HepG2 (cell line): Measurements from ENCODE around the gene MFRP. TPM values are rescaled to one million over a fixed set of nuclear protein-coding genes. Genes with fewer than 3 reads are reported as not detected.
A peak's percentile ranks its signal among the peaks of the same experiment; 100 is the strongest.

Source experiments
- CREB1 ChIP-seq, 2 experiments: fragments of 450-650 bp in 1 of 2; IDR thresholded peaks; 2 replicates each; pipeline ENCODE4 v1.6.1; 2016 to 2017; ENCODE audit warnings: control low read depth in 1 of 2, mild to moderate bottlenecking in 1 of 2, missing compliant biosample characterization in 1 of 2, missing genetic modification characterization in 1 of 2
- ETV5 ChIP-seq: IDR thresholded peaks from 2 replicates; pipeline ENCODE4 v1.6.1; 2018; ENCODE audit warnings: missing biosample characterization, missing genetic modification reagents, inconsistent platforms, borderline replicate concordance
- HNRNPLL ChIP-seq: fragments of 200-400 bp; formaldehyde crosslinking; IDR thresholded peaks from 2 replicates; pipeline ENCODE4 v1.6.1; 2017; ENCODE audit warnings: mild to moderate bottlenecking, low read depth, low read length; ENCODE audit not compliant: poor library complexity, severe bottlenecking
- JUND ChIP-seq: sonication (generic); formaldehyde crosslinking; IDR thresholded peaks from 2 replicates; pipeline ENCODE4 v1.8.0; 2022; ENCODE audit warnings: mild to moderate bottlenecking, missing genetic modification reagents
- MBNL3 ChIP-seq: fragments of 250-450 bp; sonication (Bioruptor Pico); conservative IDR thresholded peaks from 2 replicates; pipeline ENCODE4 v1.8.0; 2022; ENCODE audit warnings: mild to moderate bottlenecking, inconsistent platforms
- MEIS2 ChIP-seq: sonication (generic); formaldehyde crosslinking; IDR thresholded peaks from 2 replicates; pipeline ENCODE4 v1.9.0; 2021; ENCODE audit warnings: mild to moderate bottlenecking, missing genetic modification reagents
- NFYC ChIP-seq: IDR thresholded peaks from 2 replicates; pipeline ENCODE4 v1.6.1; 2016; ENCODE audit warnings: missing genetic modification reagents, missing compliant biosample characterization
- SAP130 ChIP-seq: IDR thresholded peaks from 2 replicates; pipeline ENCODE4 v1.6.1; 2016; ENCODE audit warnings: low read depth
- SETDB1 ChIP-seq: sonication (generic); formaldehyde crosslinking; IDR thresholded peaks from 2 replicates; pipeline ENCODE4 v1.5.1; 2020; ENCODE audit warnings: missing genetic modification reagents, mild to moderate bottlenecking, borderline replicate concordance
- TOPORS ChIP-seq: sonication (generic); formaldehyde crosslinking; IDR thresholded peaks from 2 replicates; pipeline ENCODE4 v1.8.0; 2023; ENCODE audit warnings: mild to moderate bottlenecking, missing genetic modification reagents
- YEATS4 ChIP-seq: sonication (generic); formaldehyde crosslinking; IDR thresholded peaks from 2 replicates; pipeline ENCODE4 v1.4.0; 2020; ENCODE audit warnings: missing genetic modification reagents, borderline replicate concordance
- ZNF160 ChIP-seq: sonication (generic); formaldehyde crosslinking; IDR thresholded peaks from 2 replicates; pipeline ENCODE4 v1.8.0; 2022; ENCODE audit warnings: mild to moderate bottlenecking, inconsistent platforms, missing genetic modification reagents
- ZNF354B ChIP-seq: sonication (generic); formaldehyde crosslinking; IDR thresholded peaks from 2 replicates; pipeline ENCODE4 v1.8.0; 2022; ENCODE audit warnings: mild to moderate bottlenecking, missing genetic modification reagents
- ZNF670 ChIP-seq: sonication (generic); formaldehyde crosslinking; IDR thresholded peaks from 2 replicates; pipeline ENCODE4 v1.8.0; 2022; ENCODE audit warnings: mild to moderate bottlenecking, missing genetic modification reagents, borderline replicate concordance
- polyA plus RNA-seq, 8 experiments: library from polyadenylated mRNA; depleted of rRNA in 3 of 8; stranded (reverse) in 7 of 8; unstranded in 1 of 8; fragments of >200 nt; fragmentation: Illumina TruSeq in 4 of 8; extraction: Trizol in 4 of 8; gene quantifications; 2 replicates each; pipeline versions ENCODE4 v1.2.1 to v1.2.3, GENCODE V29; 2011 to 2016; ENCODE audit warnings: low read depth in 4 of 8, missing spikeins in 1 of 8, mixed read lengths in 1 of 8; ENCODE audit not compliant: insufficient read depth in 1 of 8
- total RNA-seq, 5 experiments: library from RNA; depleted of rRNA; stranded (reverse); fragments of >200 nt; fragmentation: Illumina TruSeq; extraction: Trizol; gene quantifications; 2 replicates each; pipeline ENCODE4 v1.2.3, GENCODE V29; 2016; ENCODE audit warnings: low read depth in 1 of 5
- TF ChIP-seq, protein P1 (sequence below): sonication (generic); formaldehyde crosslinking; IDR thresholded peaks from 2 replicates; pipeline ENCODE4 v1.4.0; 2020; ENCODE audit warnings: missing genetic modification reagents, borderline replicate concordance
- TF ChIP-seq, protein P2 (sequence below): sonication (generic); formaldehyde crosslinking; IDR thresholded peaks from 2 replicates; pipeline ENCODE4 v1.5.1; 2020; ENCODE audit warnings: mild to moderate bottlenecking, missing genetic modification reagents
- TF ChIP-seq, protein P3 (sequence below): sonication (generic); formaldehyde crosslinking; IDR thresholded peaks from 2 replicates; pipeline ENCODE4 v1.5.0; 2020; ENCODE audit warnings: mild to moderate bottlenecking, missing genetic modification reagents, borderline replicate concordance

MFRP gene
- total and polyA plus RNA-seq, 2 of the 13 experiments (the other 11 are each of a cell fraction or from before 2014, with no cell fraction given) = not detected

DNA sequence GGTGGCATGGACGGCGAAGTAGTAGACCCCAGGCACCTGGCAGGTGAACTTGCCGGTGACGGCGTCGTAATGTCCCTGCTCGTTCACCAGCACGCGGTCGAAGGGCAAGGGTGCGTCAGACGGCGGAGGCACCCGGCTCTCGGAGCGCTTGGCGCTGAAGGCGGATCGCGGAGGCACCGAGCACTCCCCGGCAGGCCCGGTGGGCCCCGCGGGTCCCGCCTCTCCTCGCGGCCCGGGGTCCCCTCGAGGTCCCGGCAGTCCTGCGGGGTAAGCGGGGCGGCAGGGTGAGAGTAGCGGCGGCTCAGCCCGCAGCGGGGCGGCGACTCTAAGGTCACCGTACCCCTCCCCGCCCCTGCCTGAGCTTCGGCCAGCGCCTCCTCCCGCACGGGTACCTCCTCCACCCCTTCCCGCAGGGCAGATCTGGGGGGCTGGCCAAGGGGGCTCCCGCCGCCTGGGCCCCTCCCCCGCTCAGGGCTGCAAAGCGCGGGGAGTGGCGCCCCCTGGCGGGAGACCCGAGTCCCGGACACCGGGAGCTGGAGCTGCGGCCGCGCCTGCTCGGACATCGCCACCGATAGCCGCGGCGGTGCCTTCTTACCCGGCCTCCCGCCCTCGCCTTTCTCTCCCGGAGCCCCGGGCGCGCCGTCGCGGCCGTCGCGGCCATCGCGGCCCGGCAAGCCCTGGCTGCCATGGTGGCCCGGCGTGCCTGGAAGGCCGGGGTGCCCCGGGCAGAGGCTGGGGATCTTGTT, 6.7 kb downstream of the MFRP start (continued):
- TF ChIP-seq, protein P1, sequence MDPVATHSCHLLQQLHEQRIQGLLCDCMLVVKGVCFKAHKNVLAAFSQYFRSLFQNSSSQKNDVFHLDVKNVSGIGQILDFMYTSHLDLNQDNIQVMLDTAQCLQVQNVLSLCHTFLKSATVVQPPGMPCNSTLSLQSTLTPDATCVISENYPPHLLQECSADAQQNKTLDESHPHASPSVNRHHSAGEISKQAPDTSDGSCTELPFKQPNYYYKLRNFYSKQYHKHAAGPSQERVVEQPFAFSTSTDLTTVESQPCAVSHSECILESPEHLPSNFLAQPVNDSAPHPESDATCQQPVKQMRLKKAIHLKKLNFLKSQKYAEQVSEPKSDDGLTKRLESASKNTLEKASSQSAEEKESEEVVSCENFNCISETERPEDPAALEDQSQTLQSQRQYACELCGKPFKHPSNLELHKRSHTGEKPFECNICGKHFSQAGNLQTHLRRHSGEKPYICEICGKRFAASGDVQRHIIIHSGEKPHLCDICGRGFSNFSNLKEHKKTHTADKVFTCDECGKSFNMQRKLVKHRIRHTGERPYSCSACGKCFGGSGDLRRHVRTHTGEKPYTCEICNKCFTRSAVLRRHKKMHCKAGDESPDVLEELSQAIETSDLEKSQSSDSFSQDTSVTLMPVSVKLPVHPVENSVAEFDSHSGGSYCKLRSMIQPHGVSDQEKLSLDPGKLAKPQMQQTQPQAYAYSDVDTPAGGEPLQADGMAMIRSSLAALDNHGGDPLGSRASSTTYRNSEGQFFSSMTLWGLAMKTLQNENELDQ (CRISPR knock-in tag) = no peak
- TF ChIP-seq CREB1 (IDR thresholded peaks at IDR 0.05) (no peak), CREB1 (CRISPR knock-in tag; IDR thresholded peaks at IDR 0.05) (no peak), MBNL3 (no peak), NFYC (CRISPR knock-in tag) (no peak), HNRNPLL (peak; percentile 31), YEATS4 (CRISPR knock-in tag) (peak; percentile 50; the same call in 1 of the 2 replicates), JUND (0 out of 2 replicates have a peak, but pooled peaks have one; percentile 18), SAP130 (CRISPR knock-in tag) (peak; percentile 49; the same call in 1 of the 2 replicates), ZNF670 (CRISPR knock-in tag) (no peak), ZNF160 (CRISPR knock-in tag) (0 out of 2 replicates have a peak, but pooled peaks have one; percentile 19), ZNF354B (CRISPR knock-in tag) (no peak), TOPORS (CRISPR knock-in tag) (0 out of 2 replicates have a peak, but pooled peaks have one; percentile 26), MEIS2 (CRISPR knock-in tag) (no peak), ETV5 (0 out of 2 replicates have a peak, but pooled peaks have one; percentile 17), SETDB1 (no peak)
- TF ChIP-seq, protein P2, sequence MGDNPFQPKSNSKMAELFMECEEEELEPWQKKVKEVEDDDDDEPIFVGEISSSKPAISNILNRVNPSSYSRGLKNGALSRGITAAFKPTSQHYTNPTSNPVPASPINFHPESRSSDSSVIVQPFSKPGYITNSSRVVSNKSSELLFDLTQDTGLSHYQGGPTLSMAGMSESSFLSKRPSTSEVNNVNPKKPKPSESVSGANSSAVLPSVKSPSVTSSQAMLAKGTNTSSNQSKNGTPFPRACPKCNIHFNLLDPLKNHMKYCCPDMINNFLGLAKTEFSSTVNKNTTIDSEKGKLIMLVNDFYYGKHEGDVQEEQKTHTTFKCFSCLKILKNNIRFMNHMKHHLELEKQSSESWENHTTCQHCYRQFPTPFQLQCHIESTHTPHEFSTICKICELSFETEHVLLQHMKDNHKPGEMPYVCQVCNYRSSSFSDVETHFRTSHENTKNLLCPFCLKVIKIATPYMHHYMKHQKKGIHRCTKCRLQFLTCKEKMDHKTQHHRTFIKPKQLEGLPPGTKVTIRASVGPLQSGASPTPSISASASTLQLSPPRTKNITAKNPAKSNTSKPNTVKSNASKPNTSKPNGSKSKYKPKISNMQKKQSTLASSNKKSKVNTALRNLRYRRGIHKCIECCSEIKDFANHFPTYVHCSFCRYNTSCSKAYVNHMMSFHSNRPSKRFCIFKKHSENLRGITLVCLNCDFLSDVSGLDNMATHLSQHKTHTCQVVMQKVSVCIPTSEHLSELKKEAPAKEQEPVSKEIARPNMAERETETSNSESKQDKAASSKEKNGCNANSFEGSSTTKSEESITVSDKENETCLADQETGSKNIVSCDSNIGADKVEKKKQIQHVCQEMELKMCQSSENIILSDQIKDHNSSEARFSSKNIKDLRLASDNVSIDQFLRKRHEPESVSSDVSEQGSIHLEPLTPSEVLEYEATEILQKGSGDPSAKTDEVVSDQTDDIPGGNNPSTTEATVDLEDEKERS (CRISPR knock-in tag) = no peak
- TF ChIP-seq, protein P3, sequence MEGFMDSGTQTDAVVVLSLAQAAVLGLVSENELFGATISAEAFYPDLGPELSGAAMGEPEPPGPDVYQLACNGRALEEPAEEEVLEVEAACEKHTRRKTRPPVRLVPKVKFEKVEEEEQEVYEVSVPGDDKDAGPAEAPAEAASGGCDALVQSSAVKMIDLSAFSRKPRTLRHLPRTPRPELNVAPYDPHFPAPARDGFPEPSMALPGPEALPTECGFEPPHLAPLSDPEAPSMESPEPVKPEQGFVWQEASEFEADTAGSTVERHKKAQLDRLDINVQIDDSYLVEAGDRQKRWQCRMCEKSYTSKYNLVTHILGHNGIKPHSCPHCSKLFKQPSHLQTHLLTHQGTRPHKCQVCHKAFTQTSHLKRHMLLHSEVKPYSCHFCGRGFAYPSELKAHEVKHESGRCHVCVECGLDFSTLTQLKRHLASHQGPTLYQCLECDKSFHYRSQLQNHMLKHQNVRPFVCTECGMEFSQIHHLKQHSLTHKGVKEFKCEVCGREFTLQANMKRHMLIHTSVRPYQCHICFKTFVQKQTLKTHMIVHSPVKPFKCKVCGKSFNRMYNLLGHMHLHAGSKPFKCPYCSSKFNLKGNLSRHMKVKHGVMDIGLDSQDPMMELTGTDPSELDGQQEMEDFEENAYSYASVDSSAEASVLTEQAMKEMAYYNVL = no peak
